ENCODE results near the gene AP2M1.

DNA sequence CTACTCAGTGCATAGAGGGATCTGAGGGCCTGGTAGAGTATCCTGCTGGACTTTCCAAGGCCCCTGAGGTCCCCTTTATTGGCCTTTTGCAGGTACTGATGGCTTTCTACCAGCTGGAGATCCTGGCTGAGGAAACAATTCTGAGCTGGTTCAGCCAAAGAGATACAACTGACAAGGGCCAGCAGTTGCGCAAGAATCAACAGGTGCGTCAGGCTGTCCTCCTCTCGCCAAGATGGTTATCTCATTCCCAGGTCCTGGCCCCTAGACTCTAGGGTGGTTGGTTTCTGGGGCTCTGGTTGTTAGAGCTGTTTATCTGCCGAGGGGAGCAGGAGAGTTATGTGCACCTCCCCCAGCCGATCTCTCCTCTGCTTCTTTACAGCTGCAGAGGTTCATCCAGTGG is 30.1 kb upstream of the AP2M1 start:
- TF ChIP-seq POLR2A (IDR thresholded peaks at IDR 0.05), result no peak
- TF ChIP-seq, protein P1, sequence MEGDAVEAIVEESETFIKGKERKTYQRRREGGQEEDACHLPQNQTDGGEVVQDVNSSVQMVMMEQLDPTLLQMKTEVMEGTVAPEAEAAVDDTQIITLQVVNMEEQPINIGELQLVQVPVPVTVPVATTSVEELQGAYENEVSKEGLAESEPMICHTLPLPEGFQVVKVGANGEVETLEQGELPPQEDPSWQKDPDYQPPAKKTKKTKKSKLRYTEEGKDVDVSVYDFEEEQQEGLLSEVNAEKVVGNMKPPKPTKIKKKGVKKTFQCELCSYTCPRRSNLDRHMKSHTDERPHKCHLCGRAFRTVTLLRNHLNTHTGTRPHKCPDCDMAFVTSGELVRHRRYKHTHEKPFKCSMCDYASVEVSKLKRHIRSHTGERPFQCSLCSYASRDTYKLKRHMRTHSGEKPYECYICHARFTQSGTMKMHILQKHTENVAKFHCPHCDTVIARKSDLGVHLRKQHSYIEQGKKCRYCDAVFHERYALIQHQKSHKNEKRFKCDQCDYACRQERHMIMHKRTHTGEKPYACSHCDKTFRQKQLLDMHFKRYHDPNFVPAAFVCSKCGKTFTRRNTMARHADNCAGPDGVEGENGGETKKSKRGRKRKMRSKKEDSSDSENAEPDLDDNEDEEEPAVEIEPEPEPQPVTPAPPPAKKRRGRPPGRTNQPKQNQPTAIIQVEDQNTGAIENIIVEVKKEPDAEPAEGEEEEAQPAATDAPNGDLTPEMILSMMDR (IDR thresholded peaks at IDR 0.05), result no peak
